ENCODE data around the gene STPG2.
"Not testable (repeated sequence)": the region's sequence is repeated elsewhere in the genome, so short reads cannot be mapped to it uniquely, and the experiment has no call there.

The STPG2 gene

GRCh38 chr4:97938141-97938540, 205.1 kb downstream of the STPG2 start:
- DNase-seq = no peak

DNA sequence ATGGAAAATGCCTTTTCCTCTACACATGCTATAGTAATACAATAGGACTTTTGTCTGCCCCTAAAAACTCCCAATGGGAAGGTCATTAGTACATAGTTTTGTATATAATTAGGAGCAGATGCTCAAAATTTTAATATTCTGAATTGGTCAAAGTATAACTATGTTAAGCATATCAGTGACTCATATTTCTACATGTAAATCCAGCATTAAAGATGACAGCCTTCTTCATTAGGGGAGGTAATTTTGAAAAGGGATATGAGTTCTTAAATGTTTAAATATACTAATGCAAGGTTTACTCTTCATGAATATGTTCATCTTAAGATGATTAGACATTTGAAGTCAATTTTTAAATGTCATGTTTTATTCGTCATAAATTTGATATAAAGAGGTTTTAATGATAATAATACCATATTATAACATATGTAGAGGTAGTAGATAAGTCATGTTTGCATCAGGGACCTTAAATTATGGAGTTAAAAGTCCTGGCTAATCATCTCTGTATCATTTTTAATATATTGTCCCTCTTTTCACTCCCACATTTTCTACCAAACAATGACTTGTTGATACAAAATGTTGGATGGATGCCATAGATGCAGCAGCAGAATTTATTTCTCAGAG, 218.8 kb downstream of the STPG2 start:
- DNase-seq = no peak

DNA sequence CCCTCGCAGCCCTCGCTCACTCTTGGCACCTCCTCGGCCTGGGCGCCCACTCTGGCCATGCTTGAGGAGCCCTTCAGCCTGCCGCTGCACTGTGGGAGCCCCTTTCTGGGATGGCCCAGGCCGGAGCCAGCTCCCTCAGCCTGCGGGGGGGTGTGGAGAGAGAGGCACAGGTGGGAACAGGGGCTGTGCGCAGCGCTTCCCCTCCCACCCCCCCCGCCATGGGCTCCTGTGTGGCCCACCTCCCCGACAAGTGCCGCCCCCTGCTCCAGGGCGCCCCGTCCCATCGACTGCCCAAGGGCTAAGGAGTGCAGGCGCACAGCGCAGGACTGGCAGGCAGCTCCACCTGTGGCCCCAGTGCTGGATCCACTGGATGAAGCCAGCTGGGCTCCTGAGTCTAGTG, 220.2 kb downstream of the STPG2 start:
- no peak for DNase-seq

- DNase-seq = no peak
Observed at GRCh38 chr4:97917115-97917514, 226.2 kb downstream of the STPG2 start.

DNA sequence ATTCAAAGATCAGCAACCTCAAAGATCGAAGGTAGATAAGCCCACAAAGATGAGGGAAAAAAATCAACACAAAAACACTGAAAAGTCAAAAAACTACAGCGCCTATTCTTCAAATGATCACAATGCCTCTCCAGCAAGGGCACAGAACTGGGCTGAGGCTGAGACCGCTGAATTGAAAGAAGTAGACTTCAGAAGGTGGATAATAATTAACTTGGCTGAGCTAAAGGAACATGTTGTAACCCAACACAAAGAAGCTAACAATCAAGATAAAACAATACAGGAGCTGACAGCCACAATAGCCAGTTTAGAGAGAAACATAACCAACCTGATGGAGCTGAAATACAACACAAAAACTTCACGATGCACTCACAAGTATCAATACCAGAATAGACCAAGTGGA, 231.1 kb downstream of the STPG2 start:
- no peak for DNase-seq

DNA sequence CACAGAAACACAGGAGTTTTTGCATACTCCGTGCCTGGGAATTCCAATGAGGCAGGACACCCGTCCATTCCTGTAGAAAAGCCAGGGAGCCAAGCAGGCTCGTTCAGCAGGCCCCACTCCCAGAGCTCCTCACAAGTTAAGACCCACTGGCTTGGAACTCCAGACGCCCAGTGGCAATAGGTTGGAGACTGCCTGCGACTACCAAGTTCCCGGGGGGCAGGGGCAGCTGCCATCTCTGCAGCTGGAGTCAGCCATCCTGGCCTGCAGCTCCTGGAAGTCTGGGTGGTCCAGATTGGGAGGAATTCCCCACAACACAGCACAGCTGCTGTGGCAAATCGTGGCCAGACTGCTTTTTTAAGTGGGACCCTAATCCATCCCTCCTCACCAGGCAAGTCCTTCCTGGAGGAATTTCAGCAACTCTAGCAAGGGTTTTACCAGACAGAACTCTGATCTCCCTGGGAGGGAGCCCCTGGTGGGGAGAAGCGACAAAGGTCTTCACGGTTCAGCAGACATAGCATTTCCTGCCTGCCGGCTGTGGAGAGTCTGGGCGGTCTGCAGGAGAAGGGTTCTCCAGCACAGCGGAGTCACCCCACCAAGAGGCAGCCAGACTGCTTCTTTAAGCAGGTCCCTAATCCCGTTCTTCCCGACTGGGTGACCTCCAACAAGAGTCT, 231.9 kb downstream of the STPG2 start:
- DNase-seq = no peak

DNA sequence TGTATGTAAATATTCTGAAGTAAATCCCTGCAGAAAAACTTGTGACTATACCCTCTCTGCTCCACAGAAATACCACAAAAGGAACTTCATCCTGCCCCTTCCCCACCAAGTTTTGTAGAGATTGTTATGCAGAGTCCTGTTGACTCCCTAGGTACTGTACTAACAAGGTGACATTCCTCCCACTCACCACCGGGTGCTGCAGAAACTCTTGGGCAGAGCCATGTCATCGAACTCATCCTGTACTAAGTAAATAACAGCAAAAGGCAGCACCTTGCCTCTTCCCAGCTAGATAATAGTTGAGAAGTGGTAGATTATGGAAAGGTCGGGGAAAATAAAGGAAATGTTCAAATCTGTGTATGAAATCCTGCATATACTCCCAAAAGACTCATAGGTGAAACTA, 233.3 kb downstream of the STPG2 start:
- no peak for DNase-seq

- DNase-seq = not testable (repeated sequence)
Observed at GRCh38 chr4:97903436-97904189, 239.7 kb downstream of the STPG2 start.

DNA sequence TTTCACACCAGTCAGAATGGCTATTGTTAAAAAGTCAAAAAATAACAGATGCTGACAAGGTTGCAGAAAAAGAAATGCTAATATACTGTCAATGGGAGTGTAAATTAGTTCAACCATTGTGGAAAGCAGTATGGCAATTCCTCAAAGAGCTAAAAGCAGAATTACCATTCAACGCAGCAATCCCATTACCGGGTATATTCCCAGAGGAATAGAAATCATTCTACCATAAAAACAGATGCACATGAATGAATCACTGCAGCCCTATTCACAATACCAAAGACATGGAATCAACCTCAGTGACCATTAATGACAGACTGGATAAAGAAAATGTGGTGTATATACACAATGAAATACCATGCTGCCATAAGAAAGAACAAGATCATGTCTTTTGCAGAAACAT, 243.0 kb downstream of the STPG2 start:
- no peak for DNase-seq

GRCh38 chr4:97892592-97893266, 250.5 kb downstream of the STPG2 start:
- no peak for DNase-seq

DNA sequence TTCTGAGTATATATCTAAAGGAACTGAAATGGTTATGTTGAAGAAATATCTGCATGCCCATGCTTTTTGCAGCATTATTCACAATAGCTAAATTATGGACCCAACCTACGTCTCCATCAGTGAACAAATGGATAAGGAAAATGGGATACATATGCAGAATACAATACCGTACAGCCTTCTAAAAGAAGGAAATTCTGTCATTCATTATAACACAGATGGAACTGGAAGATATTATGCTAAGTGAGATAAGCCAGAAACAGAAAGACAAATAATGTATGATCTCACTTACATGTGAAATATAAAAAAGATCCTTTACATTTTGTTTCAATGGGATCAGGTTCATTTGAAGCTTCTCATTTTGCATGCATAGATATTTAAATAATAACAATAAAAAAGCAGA, 263.3 kb downstream of the STPG2 start:
- DNase-seq = no peak

- no peak for DNase-seq
Observed at GRCh38 chr4:97868097-97868496, 275.2 kb downstream of the STPG2 start.

GRCh38 chr4:97867557-97868091, 275.7 kb downstream of the STPG2 start:
- DNase-seq = no peak

- no peak for DNase-seq
Observed at GRCh38 chr4:97866821-97867556, 276.3 kb downstream of the STPG2 start.

DNA sequence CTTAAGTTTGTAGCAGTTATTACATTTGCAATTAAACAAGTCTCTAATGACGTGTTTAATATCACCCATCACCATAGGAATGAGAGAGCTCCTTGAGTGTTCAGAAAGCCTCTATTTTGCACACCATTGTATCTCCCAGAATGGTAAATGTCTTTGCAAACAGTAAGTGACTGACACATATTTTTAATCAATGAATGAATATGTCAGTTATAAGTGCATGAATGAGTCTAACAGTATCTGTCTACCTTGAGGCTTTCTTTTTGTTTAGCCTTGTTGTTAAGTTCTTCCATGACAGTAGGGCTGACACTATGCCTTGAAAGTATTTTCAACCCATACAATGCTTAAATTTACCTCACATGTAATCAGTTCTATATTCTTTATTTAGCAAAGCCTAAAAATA, 292.2 kb downstream of the STPG2 start:
- DNase-seq = no peak

DNA sequence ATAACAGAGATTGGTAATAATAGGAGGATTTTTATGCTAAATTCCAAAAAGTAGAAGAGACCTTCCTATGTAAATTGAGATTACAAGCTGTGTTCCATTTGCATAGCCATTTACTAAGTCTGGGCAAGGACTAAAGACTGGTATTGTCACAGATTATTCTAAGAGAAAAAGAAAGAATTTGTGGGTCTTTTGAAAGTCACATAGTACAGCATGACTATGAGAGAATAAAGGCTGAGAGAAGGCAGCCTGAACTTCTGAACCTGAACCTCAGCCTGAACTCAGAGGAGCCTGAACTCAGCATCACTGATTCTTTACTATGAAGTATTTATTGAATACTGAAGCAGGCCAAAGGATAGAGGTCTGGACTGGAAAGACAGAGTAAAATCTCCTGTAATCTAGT, 297.5 kb downstream of the STPG2 start:
- no peak for DNase-seq

DNA sequence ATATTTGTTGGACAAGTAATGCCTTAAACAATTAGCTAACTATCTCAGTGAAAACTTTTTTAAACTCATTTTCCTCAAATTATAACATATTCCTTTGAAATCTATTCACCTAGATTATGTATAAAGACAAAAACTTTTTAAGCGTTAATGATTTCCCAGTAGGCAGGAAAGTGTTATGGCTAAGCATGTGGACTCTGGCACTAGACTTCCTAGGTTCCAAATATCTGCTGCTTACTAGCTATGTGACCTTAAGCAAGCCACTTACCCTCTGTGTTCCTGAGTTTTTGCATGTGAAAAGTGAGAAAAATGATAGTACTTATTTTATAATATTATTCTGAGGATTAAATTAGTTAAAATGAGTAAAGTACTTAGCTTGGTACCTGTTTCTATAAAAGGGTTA, 301.8 kb downstream of the STPG2 start:
- DNase-seq = no peak

DNA sequence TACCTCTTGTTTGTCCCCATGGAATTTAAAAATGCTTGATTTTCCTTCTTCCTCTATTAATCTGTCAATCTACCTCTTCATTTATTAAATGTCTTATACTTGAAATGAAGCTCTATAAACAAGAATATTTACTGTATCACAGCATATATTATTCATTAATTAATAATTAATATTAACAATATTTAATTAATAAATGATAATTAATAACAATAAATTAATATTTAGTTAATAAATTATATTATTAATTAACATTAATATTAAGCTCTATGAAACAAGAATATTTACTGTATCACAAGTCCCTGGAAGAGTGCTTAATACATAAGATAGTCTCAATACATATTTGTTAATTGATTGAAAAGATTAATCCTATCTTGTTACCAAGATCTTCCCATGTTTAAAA, 306.6 kb downstream of the STPG2 start:
- no peak for DNase-seq

GRCh38 chr4:97828646-97829045, 314.6 kb downstream of the STPG2 start:
- no peak for DNase-seq

GRCh38 chr4:97819294-97819693, 324.0 kb downstream of the STPG2 start:
- no peak for DNase-seq

DNA sequence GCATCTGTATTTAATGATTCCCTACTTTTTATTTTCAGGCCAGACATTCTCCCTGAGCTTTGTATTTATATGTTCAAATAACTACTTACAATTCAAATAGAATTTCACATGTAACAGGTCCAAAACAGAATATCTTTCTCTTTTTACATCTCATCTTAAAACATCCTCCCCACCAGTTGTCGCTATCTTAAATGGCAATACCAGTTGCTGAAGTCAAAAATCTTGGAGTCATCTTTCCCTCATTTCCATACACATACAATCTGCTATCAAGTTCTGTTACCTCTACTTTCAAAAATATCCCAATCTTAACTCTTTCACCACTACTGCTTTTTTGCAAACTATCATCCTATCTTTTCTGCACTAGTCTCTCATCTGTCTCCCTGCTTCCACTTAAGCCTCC, 330.5 kb downstream of the STPG2 start:
- DNase-seq = no peak

GRCh38 chr4:97786306-97786920, 356.9 kb downstream of the STPG2 start:
- DNase-seq = no peak

Measured in activated CD4-positive, alpha-beta T cell treated with anti-CD3 and anti-CD28 coated beads, Interleukin-2, Interleukin-6, amounts not matched to agents 100 ng/mL and 50 ng/mL, durations not matched to agents 16 hours and 8 hours (primary cell).